Right ventricle myocardium inferior (tissue), 1 donor: Measurements from ENCODE around the gene C3AR1. TPM values are rescaled to one million over a fixed set of nuclear protein-coding genes. Genes with fewer than 3 reads are reported as not detected.
"Not testable (repeated sequence)": the region's sequence is repeated elsewhere in the genome, so short reads cannot be mapped to it uniquely, and the experiment has no call there.

Experiments used
- ATAC-seq: fragments of 200-7000 bp; cut with Tn5 transposase; one replicate; pipeline ENCODE4 v1.9.1; 2020; ENCODE audit warnings: mild to moderate bottlenecking, moderate library complexity
- DNase-seq: peaks from one replicate; pipeline ENCODE4 v3.0.0; 2021; ENCODE audit errors: missing footprints
- intact Hi-C: fragments of 100-400 bp; cut with DNase I; formaldehyde crosslinking; loops from one replicate; pipeline ENCODE4 v1.11.0; 2022
- total RNA-seq: library from RNA; stranded (reverse); fragmentation: NEBNext Ultra II Directional; extraction: Animal tissue kit (Norgen Biotek cat#: 25700); gene quantifications from one replicate; pipeline ENCODE4 v1.2.1, GENCODE V29; 2021
- donor health status: DM: no; HTN: yes; CAD: no; lungs with severe emphysema.

C3AR1 gene
- total RNA-seq, 1 donor from 2014 or later, result 9.0 TPM

DNA sequence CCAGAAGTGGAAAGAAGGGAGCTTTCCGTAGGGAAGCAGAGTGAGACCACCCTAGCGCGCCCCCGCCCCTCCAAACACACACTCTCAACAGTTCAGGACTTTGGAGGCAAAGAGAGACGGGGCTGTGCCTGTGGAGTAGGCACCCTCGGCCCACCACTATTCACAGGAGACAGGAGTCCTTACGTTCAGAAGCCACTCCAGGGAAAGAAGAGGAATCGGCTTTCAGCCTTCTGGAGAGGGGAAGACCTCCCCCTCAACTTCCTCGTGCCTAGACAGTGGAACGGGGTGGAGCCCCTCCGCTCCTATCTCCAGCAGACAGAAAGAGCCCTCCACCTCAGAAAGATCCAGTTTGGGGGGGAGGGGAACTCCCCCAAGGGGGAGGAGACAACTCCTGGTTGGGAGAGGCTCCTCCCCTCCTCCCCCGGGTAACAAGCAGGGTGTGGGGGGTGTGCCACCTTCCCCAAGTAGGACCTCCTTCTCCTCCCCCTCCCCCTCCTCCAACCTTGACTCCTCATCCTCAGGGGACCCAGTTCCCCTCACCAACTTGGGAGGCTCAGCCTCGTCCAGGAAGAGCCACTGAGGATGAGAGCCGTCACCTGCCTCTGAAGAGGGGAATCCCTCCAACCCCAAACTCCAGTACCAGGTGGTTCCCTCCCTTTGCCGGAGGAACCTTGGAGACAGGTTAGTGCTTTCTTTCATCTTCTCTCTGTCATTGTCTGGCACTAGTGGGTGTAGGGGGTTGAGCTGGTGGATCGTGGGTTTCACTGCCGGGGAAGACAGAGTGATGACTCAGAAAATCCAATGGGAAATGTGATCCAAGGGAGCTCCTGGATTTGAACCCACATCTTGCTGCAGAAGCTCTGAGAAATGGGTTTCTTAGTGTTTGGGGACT is 32.8 kb downstream of the C3AR1 start:
- intact Hi-C loops, result no loop called here
- ATAC-seq, result peak; percentile 62
- DNase-seq, result no peak

DNA sequence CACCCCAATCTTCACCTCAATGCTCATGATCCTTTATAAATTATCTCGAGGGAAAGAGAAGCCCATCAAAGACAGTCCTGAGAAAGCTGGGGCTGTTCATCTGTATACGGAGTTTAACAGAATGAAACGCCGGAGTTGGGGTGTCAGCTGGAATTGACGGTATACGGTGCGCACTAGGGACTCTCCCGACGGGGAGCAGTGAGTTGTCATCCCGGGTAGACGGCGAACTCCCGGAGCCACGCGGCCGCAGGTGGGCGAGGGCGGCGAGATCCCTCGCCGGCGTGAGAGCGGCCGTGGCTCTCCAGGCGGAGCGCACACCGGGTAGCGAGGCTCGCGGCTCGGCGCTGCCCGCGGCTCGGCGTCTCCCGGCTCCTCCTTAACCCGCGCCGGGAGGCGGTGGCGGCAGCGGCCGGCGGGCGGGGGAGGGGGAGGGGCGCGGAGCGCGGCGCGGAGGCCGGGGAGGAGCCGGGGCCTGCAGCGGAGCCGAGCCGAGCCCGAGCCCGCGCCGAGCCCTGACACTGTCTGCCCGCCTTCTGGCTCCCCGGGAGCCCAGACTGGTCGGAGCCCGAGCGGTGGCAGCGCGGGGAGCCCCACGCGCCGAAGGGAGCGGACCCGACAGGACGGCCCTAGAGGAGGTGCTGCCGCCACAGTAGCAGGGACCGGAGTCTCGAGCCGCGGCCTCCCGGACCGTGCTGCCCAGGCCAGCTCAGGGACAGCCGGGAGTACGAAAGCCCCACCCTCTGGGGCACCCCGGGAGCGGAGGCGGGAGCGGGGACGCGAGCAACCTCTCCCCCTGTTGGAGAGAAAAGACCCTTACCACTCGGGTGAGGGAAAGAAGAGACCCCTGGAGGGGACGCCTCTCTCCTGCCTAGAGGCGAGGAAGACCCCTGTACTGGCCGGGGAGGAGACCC is 33.7 kb downstream of the C3AR1 start, which contains the start of gene FOXJ2:
Gene FOXJ2 (plus strand): TSS at position 475 of the 911 bp plus-strand sequence. CDS start 7,117 bp downstream, outside the sequence.
- DNase-seq (peak; percentile 92), ATAC-seq (peak; percentile 92)
- intact Hi-C loops, result no loop called here

DNA sequence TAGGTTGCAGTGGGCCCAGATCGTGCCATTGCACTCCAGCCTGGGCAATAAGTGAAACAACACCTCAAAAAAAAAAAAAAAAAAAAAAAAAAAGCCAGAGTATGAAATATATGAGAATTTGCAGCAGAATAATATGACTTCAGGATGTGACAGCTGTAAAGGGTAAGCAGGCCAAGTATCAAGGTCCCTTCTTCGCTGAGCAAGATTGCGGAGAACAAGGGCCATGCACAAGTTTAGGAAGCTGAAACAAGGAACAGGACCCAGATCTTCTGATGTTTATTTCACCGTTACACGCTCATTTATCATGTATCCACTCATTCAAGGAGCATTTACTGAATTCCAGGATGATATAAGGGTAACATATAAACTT is 34.3 kb downstream of the C3AR1 start:
- intact Hi-C loops, result no loop called here
- DNase-seq (no peak), ATAC-seq (no peak)

DNA sequence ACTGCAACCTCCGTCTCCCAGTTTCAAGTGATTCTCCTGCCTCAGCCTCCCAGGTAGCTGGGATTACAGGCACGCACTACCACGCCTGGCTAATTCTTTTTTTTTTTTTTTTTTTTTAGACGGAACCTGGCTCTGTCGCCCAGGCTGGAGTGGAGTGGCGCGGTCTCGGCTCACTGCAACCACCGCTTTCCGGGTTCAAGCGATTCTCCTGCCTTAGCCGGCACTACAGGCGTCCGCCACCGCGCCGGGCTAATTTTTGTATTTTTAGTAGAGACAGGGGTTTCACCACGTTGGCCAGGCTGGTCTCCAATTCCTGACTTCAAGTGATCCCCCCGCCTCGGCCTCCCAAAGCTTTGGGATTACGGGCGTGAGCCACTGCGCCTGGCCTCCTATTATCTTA is 35.1 kb downstream of the C3AR1 start:
- DNase-seq, intact Hi-C loops, ATAC-seq: not testable (repeated sequence)

DNA sequence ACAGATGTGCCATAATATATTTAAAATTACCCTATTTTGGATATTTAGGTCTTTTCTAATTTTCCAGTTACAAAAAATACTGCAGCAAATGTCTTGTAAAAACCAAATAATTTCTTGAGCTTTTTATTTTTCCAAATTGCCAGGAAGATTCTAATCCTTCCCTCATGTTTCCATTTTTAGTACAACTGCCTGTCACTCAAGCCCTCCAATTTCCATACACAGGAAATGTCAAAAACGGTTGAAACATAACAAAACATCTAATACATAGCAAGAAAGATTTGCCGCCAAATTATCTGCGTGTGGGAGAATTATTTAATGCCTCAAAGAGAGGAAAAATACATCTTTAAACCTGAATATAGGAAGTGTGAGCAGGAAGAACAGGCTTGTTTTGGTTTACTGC is 36.0 kb downstream of the C3AR1 start:
- no peak for ATAC-seq
- intact Hi-C loops, result no loop called here
- no peak for DNase-seq

DNA sequence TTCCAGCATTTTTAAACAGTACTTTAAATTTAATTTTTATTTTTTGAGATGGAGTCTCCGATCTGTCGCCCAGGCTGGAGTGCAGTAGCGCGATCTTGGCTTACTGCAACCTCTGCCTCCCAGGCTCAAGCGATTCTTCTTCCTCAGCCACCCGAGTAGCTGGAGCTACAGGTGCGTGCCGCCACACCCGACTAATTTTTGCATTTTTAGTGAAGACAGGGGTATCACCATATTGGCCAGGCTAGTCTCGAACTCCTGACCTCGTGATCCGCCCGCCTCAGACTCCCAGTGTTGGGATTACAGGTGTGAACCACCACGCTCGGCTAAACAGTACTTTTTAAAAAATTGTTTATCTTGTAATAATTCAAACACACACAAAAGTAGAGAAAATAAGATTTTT is 37.9 kb downstream of the C3AR1 start:
- intact Hi-C loops, result no loop called here
- no peak for ATAC-seq
- no peak for DNase-seq

DNA sequence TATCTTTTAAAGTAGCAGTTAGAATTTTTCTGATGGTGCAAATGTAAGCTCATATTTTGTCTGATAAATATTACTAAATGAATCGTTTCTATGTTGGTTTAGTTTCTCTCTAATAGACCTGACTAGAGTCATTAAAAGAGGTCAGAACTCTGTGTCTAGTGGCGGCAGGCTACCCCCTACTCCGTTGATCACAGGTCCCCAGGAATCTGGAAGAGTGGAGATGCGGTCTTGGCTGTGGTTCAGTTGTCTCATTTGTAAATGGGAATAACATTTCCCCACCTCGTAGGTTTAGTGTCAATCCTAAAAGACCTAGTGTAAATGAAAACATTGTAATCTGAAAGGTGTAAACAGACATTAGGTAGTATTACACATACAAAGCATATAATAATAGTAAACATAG is 38.3 kb downstream of the C3AR1 start:
- intact Hi-C loops, result loop anchor here (2.0 kb wide), 1 partner anchor 53 kb away; no protein-coding TSS in a partner anchor
- no peak for ATAC-seq
- DNase-seq, result no peak

DNA sequence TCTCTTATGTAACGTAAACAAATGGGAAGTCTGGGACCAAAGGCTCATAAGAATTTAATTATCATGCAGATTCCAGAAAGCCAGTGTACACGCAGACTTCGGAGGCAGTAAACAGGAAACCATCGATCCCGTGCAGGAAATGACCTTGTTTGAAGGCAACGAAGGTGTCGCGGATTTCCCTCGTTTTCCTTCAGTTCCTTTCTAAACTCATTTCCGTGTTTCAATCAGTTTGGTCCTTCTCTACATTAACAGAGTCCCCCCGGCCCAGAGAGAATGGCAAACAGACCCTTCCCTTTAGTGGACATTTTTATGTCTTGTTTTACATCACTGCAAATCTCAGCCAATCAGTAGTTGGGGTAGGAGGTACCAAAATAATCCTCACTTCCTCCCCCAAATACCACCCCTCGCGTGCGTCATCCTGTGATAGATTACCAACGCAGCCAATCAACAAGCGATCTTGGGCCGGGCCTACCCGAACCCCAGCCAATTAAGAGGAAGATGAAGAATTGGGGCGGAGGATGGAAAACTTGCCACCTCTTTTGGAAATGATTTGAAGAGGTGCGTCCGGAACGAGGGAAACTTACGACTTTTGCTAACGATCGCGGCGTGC is 39.8 kb downstream of the C3AR1 start:
- intact Hi-C loops, result loop anchor here (2.0 kb wide), 1 partner anchor 54 kb away; no protein-coding TSS in a partner anchor
- DNase-seq (peak; percentile 96), ATAC-seq (peak; percentile 99)

DNA sequence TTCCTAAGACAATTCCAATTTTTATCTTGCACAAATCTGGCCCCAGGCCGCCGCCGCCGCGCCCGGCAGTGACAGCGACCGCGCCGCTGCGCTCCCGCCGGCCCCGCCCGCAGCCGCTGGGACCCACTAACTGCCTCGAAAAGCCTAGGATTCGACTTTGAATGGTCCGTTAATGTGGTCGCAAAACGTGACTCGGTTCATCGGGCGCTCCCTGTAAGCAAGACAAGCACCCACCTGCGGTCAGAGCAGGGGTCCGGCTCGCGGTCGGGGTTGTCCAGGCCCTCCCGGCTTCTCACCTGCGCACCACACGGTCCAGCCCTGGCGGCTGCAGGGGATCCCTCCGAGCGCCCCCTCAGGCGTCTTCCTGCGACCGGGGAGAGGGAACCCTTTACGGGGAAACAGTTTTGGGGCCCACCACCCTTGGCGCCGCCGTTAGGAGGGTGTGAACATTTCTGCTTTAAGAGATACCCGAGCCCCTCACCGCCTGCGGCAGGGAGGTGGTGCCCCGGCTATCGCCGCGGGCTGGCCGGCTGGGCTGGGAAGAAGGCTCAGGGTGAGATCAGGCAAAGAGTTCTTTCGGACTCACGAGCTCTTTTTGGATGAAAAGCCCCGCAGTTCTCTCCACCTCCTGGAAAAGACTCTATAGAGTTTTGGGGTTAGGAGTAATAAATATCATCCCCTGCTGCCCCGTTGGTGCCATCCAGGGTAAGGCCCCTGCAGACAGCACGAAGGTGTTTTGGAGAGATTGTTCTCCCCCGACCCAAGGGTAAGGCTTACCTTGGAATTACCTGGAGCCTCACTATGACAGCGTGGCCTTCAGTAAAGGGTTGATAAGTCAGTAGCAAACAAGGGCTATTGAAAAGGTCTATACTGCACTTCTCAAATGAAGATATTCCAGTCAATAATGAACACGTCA is 47.2 kb downstream of the C3AR1 start:
- intact Hi-C loops, result no loop called here
- ATAC-seq, result peak; percentile 62
- DNase-seq, result no peak

DNA sequence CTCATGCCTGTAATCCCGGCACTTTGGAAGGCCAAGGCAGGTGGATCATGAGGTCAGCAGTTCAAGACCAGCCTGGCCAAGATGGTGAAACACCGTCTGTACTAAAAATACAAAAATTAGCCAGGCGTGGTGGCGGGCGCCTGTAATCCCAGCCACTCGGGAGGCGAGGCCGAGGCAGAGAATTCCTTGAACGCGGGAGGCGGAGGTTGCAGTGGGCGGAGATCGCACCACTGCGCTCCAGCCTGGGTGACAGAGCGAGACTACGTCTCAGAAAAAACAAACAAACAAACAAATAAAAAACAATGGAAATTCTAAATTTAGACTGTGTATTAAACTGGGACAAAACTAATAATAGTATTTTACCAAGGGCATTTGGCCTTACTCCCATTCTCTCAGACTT is 47.9 kb downstream of the C3AR1 start:
- DNase-seq, ATAC-seq, intact Hi-C loops: not testable (repeated sequence)

DNA sequence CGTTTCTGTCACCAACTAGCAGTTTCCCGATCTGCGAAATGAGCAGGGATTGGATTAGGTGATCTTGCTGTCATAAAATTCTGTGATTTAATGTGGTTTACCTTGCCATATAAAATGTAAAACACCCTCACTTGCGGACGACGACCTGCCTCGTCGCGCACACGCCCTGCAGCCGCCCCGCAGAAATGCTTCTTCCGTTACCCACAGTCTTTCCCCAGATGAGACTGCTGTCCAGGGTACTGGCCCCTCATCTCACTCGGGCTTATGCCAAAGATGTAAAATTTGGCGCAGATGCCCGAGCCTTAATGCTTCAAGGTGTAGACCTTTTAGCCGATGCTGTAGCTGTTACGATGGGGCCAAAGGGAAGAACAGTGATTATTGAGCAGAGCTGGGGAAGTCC is 51.3 kb downstream of the C3AR1 start:
- DNase-seq (no peak), ATAC-seq (no peak)
- intact Hi-C loops, result no loop called here

DNA sequence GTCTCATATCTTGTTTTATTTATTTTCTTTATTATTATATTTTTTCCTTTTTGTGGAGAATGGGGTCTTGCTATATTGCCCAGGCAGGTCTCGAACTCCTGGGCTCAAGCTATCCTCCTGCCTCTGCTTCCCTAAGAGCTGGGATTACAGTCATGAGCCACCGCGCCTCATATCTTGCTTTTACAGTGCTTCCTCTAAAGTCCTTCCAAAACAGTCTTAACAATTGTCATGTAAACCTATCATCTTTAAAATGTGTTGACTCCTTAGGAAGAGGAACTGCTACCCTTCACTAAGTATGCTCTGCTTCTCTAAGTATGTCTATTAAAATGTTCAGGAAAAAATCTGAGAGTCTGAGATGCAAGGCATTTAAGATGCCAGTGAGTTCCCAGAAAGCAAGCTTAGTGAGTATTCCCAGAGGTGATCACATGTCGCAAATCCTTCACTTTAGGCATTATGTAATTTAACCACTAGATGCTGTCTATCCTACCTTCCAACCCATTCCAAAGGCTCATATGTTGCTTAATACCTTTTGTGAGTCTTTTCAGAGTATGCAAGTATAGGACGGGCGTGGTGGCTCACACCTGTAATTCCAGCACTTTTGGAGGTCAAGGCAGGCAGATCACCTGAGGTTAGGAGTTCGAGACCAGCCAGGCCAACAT is 53.4 kb downstream of the C3AR1 start:
- no peak for DNase-seq
- no peak for ATAC-seq
- intact Hi-C loops, result no loop called here

DNA sequence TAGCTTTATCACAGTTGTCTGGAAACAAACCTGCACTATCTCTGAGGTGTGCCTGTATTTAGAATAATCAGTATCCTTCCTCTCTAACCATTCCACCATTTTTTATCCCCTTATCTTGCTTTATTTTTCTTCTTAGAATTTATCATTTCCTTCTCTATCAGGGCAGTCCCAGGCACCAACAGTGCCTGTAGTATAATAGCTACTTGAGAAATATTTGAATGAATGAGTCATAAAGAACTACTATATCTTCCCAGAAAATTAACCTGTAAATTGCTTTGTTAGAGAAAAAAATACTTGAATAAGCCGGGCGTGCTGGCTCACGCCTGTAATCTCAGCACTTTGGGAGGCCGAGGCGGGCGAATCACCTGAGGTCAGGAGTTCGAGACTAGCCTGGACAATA is 54.8 kb downstream of the C3AR1 start:
- ATAC-seq (no peak), DNase-seq (no peak)
- intact Hi-C loops, result no loop called here

Other genes with a start within 250 kb of the C3AR1 start
- gene SLC2A14, start 193.4 kb downstream of the C3AR1 start, total RNA-seq, result not detected
- 11.7 TPM for gene SLC2A3, start 130.2 kb downstream of the C3AR1 start, total RNA-seq
- 23.4 TPM for gene FOXJ2, start 33.6 kb downstream of the C3AR1 start, total RNA-seq
- 16.6 TPM for gene NECAP1, start 15.9 kb upstream of the C3AR1 start, total RNA-seq
- 1.2 TPM for gene CLEC4A, start 57.3 kb upstream of the C3AR1 start, total RNA-seq
- gene ZNF705A, start 90.7 kb upstream of the C3AR1 start, total RNA-seq, result not detected
- gene FAM90A1, start 161.3 kb upstream of the C3AR1 start, total RNA-seq, result 0.46 TPM